CD8-positive, alpha-beta memory T cell (primary cell): ENCODE results near the gene RBMS1. TPM values are rescaled to one million over a fixed set of nuclear protein-coding genes. Genes with fewer than 3 reads are reported as not detected.

Source experiments
- CTCF ChIA-PET: fragments of 350-600 bp; sonication (Branson Sonifier 250); formaldehyde crosslinking; loops from one replicate; lab custom pipeline; 2021; ENCODE audit warnings: antibody characterized with exemption; lab: Charles Lee
- POLR2A ChIA-PET: fragments of 350-600 bp; sonication (Branson Sonifier 250); formaldehyde crosslinking; loops from one replicate; lab custom pipeline; 2021; ENCODE audit warnings: antibody characterized with exemption; lab: Charles Lee
- DNase-seq, 5 donors: peaks; one replicate each; pipeline versions ENCODE4 v3.0.0 to v3.0.0-alpha.2; 2020 to 2022; ENCODE audit warnings: mixed read lengths in 1 of 5
- H3K27ac ChIP-seq: one replicate; pipeline ENCODE4 v1.7.0; 2013; ENCODE audit warnings: low read depth, mild to moderate bottlenecking, low read length, moderate library complexity
- H3K27me3 ChIP-seq: 2 replicates; pipeline ENCODE4 v1.7.0; 2013; ENCODE audit warnings: low read length, mild to moderate bottlenecking; ENCODE audit not compliant: insufficient read depth, poor library complexity, severe bottlenecking
- H3K36me3 ChIP-seq: 2 replicates; pipeline ENCODE4 v1.7.0; 2013; ENCODE audit warnings: mild to moderate bottlenecking, low read length, moderate library complexity; ENCODE audit not compliant: insufficient read depth
- H3K4me1 ChIP-seq: 2 replicates; pipeline ENCODE4 v1.7.0; 2013; ENCODE audit warnings: mild to moderate bottlenecking, low read length, moderate library complexity; ENCODE audit not compliant: insufficient read depth
- H3K4me3 ChIP-seq: 2 replicates; pipeline ENCODE4 v1.7.0; 2013; ENCODE audit warnings: mild to moderate bottlenecking, low read length
- H3K9me3 ChIP-seq: 2 replicates; pipeline ENCODE4 v1.7.0; 2013; ENCODE audit warnings: mild to moderate bottlenecking, low read length
- H3K27ac Mint-ChIP-seq, 8 donors: one replicate each; pipeline ENCODE4 v1.8.0; 2020 to 2021; ENCODE audit warnings: mixed read lengths in 8 of 8, mild to moderate bottlenecking in 6 of 8, inconsistent platforms in 3 of 8, moderate library complexity in 3 of 8
- H3K27me3 Mint-ChIP-seq, 2 donors: one replicate each; pipeline ENCODE4 v1.8.0; 2020 to 2021; ENCODE audit warnings: mixed read lengths in 2 of 2, mild to moderate bottlenecking in 1 of 2, moderate library complexity in 1 of 2
- H3K36me3 Mint-ChIP-seq, 3 donors: one replicate each; pipeline ENCODE4 v1.8.0; 2020 to 2021; ENCODE audit warnings: mixed read lengths in 3 of 3, inconsistent platforms in 1 of 3, mild to moderate bottlenecking in 1 of 3
- H3K4me1 Mint-ChIP-seq, 3 donors: one replicate each; pipeline ENCODE4 v1.8.0; 2020 to 2021; ENCODE audit warnings: mixed read lengths in 3 of 3, inconsistent platforms in 1 of 3, mild to moderate bottlenecking in 1 of 3
- H3K4me3 Mint-ChIP-seq, 7 donors: one replicate each; pipeline ENCODE4 v1.8.0; 2020 to 2021; ENCODE audit warnings: mixed read lengths in 7 of 7, mild to moderate bottlenecking in 6 of 7, moderate library complexity in 4 of 7, inconsistent platforms in 2 of 7
- H3K9me3 Mint-ChIP-seq, 5 donors: one replicate each; pipeline ENCODE4 v1.8.0; 2020 to 2022; ENCODE audit warnings: mixed read lengths in 5 of 5, mild to moderate bottlenecking in 3 of 5, moderate library complexity in 2 of 5, inconsistent platforms in 1 of 5
- polyA plus RNA-seq: library from polyadenylated mRNA; unstranded; fragments of 300-500 nt; fragmentation: Illumina TruSeq; gene quantifications from one replicate; pipeline ENCODE4 v1.2.3, GENCODE V29; 2021
- total RNA-seq, 2 experiments: library from RNA; stranded (reverse); gene quantifications; one replicate each; pipeline ENCODE4 v1.2.3, GENCODE V29; 2021

Gene RBMS1
- total and polyA plus RNA-seq, 3 experiments from 2014 or later: 48.8 to 130 (median 50.3) TPM

GRCh38 chr2:160277151-160277550 lies 216.5 kb downstream of the RBMS1 start:
- H3K27me3 Mint-ChIP-seq: no peaks in the 10 kb centered on the region
- H3K4me1 ChIP-seq: peaks cover 6% of the 10 kb centered on the region
- no peak overlapping the region for H3K4me3 Mint-ChIP-seq
- no peaks in the 10 kb centered on the region for H3K27me3 ChIP-seq
- peaks cover 16 to 33% (median 28%) of the 10 kb centered on the region in 3 donors for H3K4me1 Mint-ChIP-seq
- no peaks in the 10 kb centered on the region for H3K9me3 ChIP-seq
- DNase-seq: no peak
- POLR2A ChIA-PET: no interaction called here
- CTCF ChIA-PET: interaction anchor here (1.4 kb wide), 1 partner anchor 10 kb away, joined by 3 read pairs; no protein-coding TSS in a partner anchor
- H3K36me3 ChIP-seq: peaks cover 35% of the 10 kb centered on the region
- no peaks in the 10 kb centered on the region for H3K9me3 Mint-ChIP-seq
- no peak overlapping the region for H3K4me3 ChIP-seq
- no peak overlapping the region for H3K27ac ChIP-seq
- H3K27ac Mint-ChIP-seq: peak overlapping the region in 5 of 8 donors; percentile 6 to 50 (median 35)
- peaks cover 8 to 92% (median 34%) of the 10 kb centered on the region in 3 donors for H3K36me3 Mint-ChIP-seq

- peaks cover 35% of the 10 kb centered on the region for H3K36me3 ChIP-seq
- Mint-ChIP-seq H3K4me1 (peaks cover 17 to 24% (median 19%) of the 10 kb centered on the region in 3 donors), H3K4me3 (no peak overlapping the region), H3K27ac (peak overlapping the region in 6 of 8 donors; percentile 23 to 68 (median 48)), H3K36me3 (peaks cover 8 to 91% (median 30%) of the 10 kb centered on the region in 3 donors), H3K9me3 (no peaks in the 10 kb centered on the region), H3K27me3 (no peaks in the 10 kb centered on the region)
- ChIA-PET POLR2A (no interaction called here), CTCF (interaction anchor here (0.9 kb wide), 1 partner anchor 24 kb away, joined by 3 read pairs; no protein-coding TSS in a partner anchor)
- DNase-seq: no peak
- H3K27me3 ChIP-seq: no peaks in the 10 kb centered on the region
- no peak overlapping the region for H3K4me3 ChIP-seq
- no peaks in the 10 kb centered on the region for H3K9me3 ChIP-seq
- H3K27ac ChIP-seq: no peak overlapping the region
- peaks cover 6% of the 10 kb centered on the region for H3K4me1 ChIP-seq
These were observed 218.0 kb downstream of the RBMS1 start for GRCh38 chr2:160275656-160276055.

DNA sequence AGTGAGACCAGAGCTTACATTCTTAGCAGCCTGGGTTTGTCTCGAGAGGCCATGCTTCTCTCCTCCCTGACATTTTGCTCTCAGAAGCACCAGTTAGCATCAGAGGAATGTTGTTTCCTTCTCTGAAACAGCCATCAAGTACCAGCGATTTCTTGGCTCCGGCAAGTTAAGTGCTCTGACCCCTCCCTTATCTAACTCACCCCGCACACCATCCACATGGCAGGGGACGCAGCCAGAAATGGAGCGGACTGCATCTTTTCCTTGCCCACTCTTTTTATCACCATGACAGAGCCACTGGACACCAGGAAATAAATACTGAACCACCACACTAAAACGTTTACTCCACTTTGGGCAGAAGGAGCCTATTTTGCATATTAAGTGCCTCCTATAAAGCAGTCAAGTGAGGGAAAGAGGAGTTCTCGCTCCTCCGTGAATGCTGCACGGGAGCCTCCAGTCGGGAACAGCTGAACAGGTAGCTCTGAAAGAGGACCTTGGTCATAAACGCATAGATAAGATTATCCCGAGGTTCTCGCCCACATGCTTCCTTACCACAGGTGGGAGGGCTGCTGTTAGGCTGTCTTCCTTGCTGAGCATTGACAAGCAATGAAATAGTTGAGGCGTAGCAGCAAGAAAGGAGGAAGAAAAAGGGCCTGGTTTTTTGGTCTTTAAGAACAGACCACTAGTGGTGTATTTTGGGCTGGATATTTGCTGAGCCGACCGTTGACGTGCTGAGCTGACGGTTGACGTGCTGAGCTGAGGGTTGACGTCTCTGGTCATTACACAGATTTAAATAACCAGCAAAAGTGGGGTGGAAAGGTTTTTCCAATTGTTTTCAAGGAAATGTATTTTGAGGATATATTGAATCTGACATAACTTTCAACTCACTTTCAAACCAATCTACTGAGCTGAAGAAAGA lies 222.2 kb downstream of the RBMS1 start:
- Histone ChIP-seq H3K4me3 (no peak overlapping the region), H3K4me1 (peaks cover 11% of the 10 kb centered on the region), H3K27me3 (no peaks in the 10 kb centered on the region), H3K9me3 (no peaks in the 10 kb centered on the region), H3K36me3 (peaks cover 12% of the 10 kb centered on the region), H3K27ac (no peak overlapping the region)
- peaks cover 4 to 54% (median 19%) of the 10 kb centered on the region in 3 donors for H3K36me3 Mint-ChIP-seq
- no peak for DNase-seq
- H3K27ac Mint-ChIP-seq: peak overlapping the region in 7 of 8 donors; percentile 3 to 87 (median 61)
- peak overlapping the region in 4 of 7 donors; percentile 29 to 95 (median 64) for H3K4me3 Mint-ChIP-seq
- H3K4me1 Mint-ChIP-seq: peaks cover 18 to 32% (median 25%) of the 10 kb centered on the region in 3 donors
- CTCF ChIA-PET: interaction anchor here (1.0 to 2.6 kb wide), 3 partner anchors 13 to 58 kb away, joined by 3 to 13 read pairs (median 4); no protein-coding TSS in a partner anchor
- H3K9me3 Mint-ChIP-seq: no peaks in the 10 kb centered on the region
- POLR2A ChIA-PET: no interaction called here
- no peaks in the 10 kb centered on the region for H3K27me3 Mint-ChIP-seq

- Mint-ChIP-seq H3K36me3 (peaks cover 4 to 46% (median 18%) of the 10 kb centered on the region in 3 donors), H3K9me3 (no peaks in the 10 kb centered on the region), H3K27me3 (no peaks in the 10 kb centered on the region), H3K4me3 (peak overlapping the region; percentile 52 to 95 (median 78)), H3K27ac (peak overlapping the region; percentile 49 to 88 (median 81)), H3K4me1 (peaks cover 26 to 40% (median 33%) of the 10 kb centered on the region in 3 donors)
- ChIA-PET POLR2A (interaction anchor here (1.0 kb wide), 1 partner anchor 27 kb away, joined by 3 read pairs; no protein-coding TSS in a partner anchor), CTCF (interaction anchor here (0.9 to 2.6 kb wide), 17 partner anchors 9 to 722 kb away, joined by 3 to 13 read pairs (median 4); no protein-coding TSS in a partner anchor)
- Histone ChIP-seq H3K27ac (no peak overlapping the region), H3K4me3 (peak overlapping the region; percentile 46), H3K36me3 (peaks cover 9% of the 10 kb centered on the region), H3K9me3 (no peaks in the 10 kb centered on the region), H3K4me1 (peaks cover 14% of the 10 kb centered on the region), H3K27me3 (no peaks in the 10 kb centered on the region)
- no peak for DNase-seq
These were observed 223.0 kb downstream of the RBMS1 start for GRCh38 chr2:160270571-160271113.

- H3K27me3 Mint-ChIP-seq: peaks cover 0 to 1% of the 10 kb centered on the region in 2 donors
- peaks cover 0 to 40% (median 13%) of the 10 kb centered on the region in 3 donors for H3K36me3 Mint-ChIP-seq
- H3K4me3 Mint-ChIP-seq: peak overlapping the region; percentile 74 to 95 (median 87)
- H3K4me3 ChIP-seq: peak overlapping the region; percentile 46
- H3K4me1 ChIP-seq: peaks cover 15% of the 10 kb centered on the region
- peak; percentile 62 to 81 (median 66) for DNase-seq
- H3K4me1 Mint-ChIP-seq: peaks cover 27 to 46% (median 40%) of the 10 kb centered on the region in 3 donors
- H3K27me3 ChIP-seq: no peaks in the 10 kb centered on the region
- H3K27ac Mint-ChIP-seq: peak overlapping the region; percentile 79 to 96 (median 92)
- no peaks in the 10 kb centered on the region for H3K9me3 ChIP-seq
- peaks cover 5% of the 10 kb centered on the region for H3K36me3 ChIP-seq
- CTCF ChIA-PET: interaction anchor here (0.7 to 2.6 kb wide), 23 partner anchors 10 to 794 kb away, joined by 3 to 13 read pairs (median 4); no protein-coding TSS in a partner anchor
- H3K27ac ChIP-seq: peak overlapping the region; percentile 20
- POLR2A ChIA-PET: interaction anchor here (1.0 kb wide), 1 partner anchor 27 kb away, joined by 3 read pairs; no protein-coding TSS in a partner anchor
- H3K9me3 Mint-ChIP-seq: no peaks in the 10 kb centered on the region
These were observed 223.6 kb downstream of the RBMS1 start for GRCh38 chr2:160269803-160270570.

DNA sequence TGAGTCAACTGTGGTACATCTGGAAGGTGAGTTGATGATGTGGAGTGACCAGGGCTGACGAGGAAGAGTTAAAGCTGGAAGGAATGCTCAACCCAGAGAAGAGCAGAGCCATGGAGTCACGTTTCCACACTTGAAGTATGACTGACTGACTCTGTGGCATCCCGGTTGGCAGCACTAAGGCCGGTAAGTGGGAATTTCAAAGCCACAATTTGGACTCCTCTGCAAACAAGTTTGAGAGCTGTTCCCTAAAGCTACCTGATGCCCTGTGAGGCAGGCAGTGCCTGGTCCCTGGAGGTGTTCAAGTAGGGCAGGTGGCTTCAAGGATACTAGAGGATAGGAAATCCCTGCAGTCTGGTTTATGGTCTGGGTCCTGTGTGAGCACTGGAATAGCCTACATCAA lies 224.2 kb downstream of the RBMS1 start:
- POLR2A ChIA-PET: interaction anchor here (1.0 kb wide), 1 partner anchor 28 kb away, joined by 3 read pairs; no protein-coding TSS in a partner anchor
- CTCF ChIA-PET: interaction anchor here (0.7 to 2.6 kb wide), 17 partner anchors 9 to 794 kb away, joined by 3 to 13 read pairs (median 4); no protein-coding TSS in a partner anchor
- DNase-seq: no peak
- peaks cover 27 to 51% (median 44%) of the 10 kb centered on the region in 3 donors for H3K4me1 Mint-ChIP-seq
- Histone ChIP-seq H3K9me3 (no peaks in the 10 kb centered on the region), H3K4me3 (peak overlapping the region; percentile 46), H3K27me3 (no peaks in the 10 kb centered on the region), H3K36me3 (no peaks in the 10 kb centered on the region), H3K4me1 (peaks cover 15% of the 10 kb centered on the region), H3K27ac (peak overlapping the region; percentile 20)
- H3K9me3 Mint-ChIP-seq: no peaks in the 10 kb centered on the region
- H3K27me3 Mint-ChIP-seq: peaks cover 0 to 2% of the 10 kb centered on the region in 2 donors
- peaks cover 0 to 34% (median 9%) of the 10 kb centered on the region in 3 donors for H3K36me3 Mint-ChIP-seq
- peak overlapping the region; percentile 79 to 96 (median 92) for H3K27ac Mint-ChIP-seq
- H3K4me3 Mint-ChIP-seq: peak overlapping the region; percentile 74 to 95 (median 87)

DNA sequence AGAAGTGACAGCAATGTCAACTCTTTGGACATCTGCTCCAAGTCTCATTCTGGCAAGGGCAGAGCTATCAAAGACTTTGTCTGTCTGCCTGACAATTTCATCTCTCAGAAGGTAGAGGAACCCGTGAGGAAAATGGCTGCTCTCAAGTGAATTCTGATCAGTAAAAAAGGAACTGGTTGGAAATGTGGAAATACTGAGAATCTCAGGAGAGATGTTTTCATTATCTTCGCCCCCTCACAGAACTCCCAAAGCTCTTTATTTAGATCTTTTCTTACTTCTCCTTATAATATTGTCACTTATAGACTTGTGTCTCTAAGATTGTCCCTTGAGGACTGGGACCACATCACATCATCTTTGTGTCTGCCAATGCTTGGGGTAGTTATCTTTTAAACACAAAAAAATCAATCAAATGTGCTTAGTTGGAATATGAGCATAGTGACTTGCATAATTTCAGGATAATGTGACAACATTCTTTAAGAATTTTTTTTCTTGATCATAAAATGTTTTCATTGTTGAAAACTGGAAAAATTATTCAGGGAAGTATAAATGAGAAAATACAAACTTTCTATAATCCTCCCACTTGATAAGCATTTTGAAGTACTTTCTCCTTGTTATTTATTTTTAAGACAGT lies 225.3 kb downstream of the RBMS1 start:
- Mint-ChIP-seq H3K9me3 (no peaks in the 10 kb centered on the region), H3K4me1 (peaks cover 29 to 51% (median 46%) of the 10 kb centered on the region in 3 donors), H3K27me3 (peaks cover 0 to 2% of the 10 kb centered on the region in 2 donors), H3K27ac (peak overlapping the region in 2 of 8 donors; percentile 14 to 96), H3K36me3 (peaks cover 0 to 25% (median 2%) of the 10 kb centered on the region in 3 donors), H3K4me3 (peak overlapping the region in 1 of 7 donors; percentile 22)
- no peaks in the 10 kb centered on the region for H3K36me3 ChIP-seq
- H3K27ac ChIP-seq: no peak overlapping the region
- no peaks in the 10 kb centered on the region for H3K27me3 ChIP-seq
- CTCF ChIA-PET: no interaction called here
- H3K4me3 ChIP-seq: no peak overlapping the region
- DNase-seq: no peak
- POLR2A ChIA-PET: no interaction called here
- peaks cover 15% of the 10 kb centered on the region for H3K4me1 ChIP-seq
- H3K9me3 ChIP-seq: no peaks in the 10 kb centered on the region
